IPS-15b (cell line): Measurements from ENCODE around the gene NPIPB2.
"Not testable (repeated sequence)": the region's sequence is repeated elsewhere in the genome, so short reads cannot be mapped to it uniquely, and the experiment has no call there.

Experiments used
- H3K27me3 ChIP-seq: one replicate; pipeline ENCODE4 v1.6.1; 2013; ENCODE audit warnings: low read length; ENCODE audit not compliant: control insufficient read depth, insufficient read depth
- H3K36me3 ChIP-seq: one replicate; pipeline ENCODE4 v1.6.1; 2013; ENCODE audit warnings: low read length; ENCODE audit not compliant: control insufficient read depth, insufficient read depth
- H3K4me1 ChIP-seq: one replicate; pipeline ENCODE4 v1.6.1; 2013; ENCODE audit warnings: mild to moderate bottlenecking, low read length; ENCODE audit not compliant: control insufficient read depth, insufficient read depth
- H3K4me3 ChIP-seq: one replicate; pipeline ENCODE4 v1.5.1; 2013; ENCODE audit warnings: low read depth, low read length
- H3K9ac ChIP-seq: one replicate; pipeline ENCODE4 v1.6.1; 2013; ENCODE audit warnings: low read depth, mild to moderate bottlenecking, low read length
- H3K9me3 ChIP-seq: one replicate; pipeline ENCODE4 v1.6.1; 2013; ENCODE audit warnings: mild to moderate bottlenecking, low read length; ENCODE audit not compliant: control insufficient read depth, insufficient read depth

Gene NPIPB2

DNA sequence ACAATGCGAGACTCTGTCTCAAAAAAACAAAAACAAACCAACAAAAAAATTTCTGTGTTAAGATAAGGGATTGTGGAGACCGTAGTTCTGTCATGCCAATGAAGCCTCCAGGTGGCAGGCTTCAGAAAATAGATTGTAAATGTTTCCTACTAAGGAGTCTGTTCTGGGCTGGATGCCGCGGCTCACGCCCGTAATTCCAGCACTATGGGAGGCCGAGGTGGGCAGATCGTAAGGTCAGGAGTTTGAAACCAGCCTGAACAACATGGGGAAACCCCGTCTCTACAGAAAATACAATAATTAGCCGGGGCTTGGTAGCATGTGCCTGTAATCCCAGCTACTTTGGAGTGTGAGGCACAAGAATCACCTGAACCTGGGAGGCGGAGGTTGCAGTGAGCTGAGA lies 30.3 kb upstream of the NPIPB2 start:
- Histone ChIP-seq H3K9me3 (no peaks in the 10 kb centered on the region), H3K27me3 (no peaks in the 10 kb centered on the region), H3K36me3 (no peaks in the 10 kb centered on the region), H3K9ac (no peak overlapping the region), H3K4me1 (no peaks in the 10 kb centered on the region), H3K4me3 (no peak overlapping the region)

GRCh38 chr16:11970292-11970691 lies 28.4 kb upstream of the NPIPB2 start:
- H3K4me1 ChIP-seq, H3K9ac ChIP-seq, H3K36me3 ChIP-seq, H3K9me3 ChIP-seq, H3K4me3 ChIP-seq, H3K27me3 ChIP-seq: not testable (repeated sequence)

DNA sequence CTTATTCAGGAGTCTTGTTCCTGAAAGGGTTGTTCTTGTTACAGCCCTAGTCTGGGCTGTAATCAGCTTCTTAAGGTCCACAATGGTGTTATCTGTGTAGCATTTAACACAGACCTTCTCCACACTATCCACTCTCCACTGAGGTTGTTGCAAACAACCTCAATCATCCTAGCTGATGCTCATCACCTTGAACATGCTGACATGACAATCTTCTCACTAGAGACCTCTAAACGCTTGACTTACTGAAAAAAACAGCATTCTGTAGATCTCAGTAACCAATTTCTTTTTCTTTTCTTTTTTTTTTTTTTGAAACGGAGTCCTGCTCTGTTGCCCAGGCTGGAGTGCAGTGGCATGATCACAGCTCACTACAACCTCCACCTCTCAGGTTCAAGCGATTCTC lies 26.7 kb upstream of the NPIPB2 start:
- Histone ChIP-seq H3K27me3 (no peaks in the 10 kb centered on the region), H3K9ac (no peak overlapping the region), H3K4me3 (no peak overlapping the region), H3K36me3 (no peaks in the 10 kb centered on the region), H3K4me1 (no peaks in the 10 kb centered on the region), H3K9me3 (no peaks in the 10 kb centered on the region)

DNA sequence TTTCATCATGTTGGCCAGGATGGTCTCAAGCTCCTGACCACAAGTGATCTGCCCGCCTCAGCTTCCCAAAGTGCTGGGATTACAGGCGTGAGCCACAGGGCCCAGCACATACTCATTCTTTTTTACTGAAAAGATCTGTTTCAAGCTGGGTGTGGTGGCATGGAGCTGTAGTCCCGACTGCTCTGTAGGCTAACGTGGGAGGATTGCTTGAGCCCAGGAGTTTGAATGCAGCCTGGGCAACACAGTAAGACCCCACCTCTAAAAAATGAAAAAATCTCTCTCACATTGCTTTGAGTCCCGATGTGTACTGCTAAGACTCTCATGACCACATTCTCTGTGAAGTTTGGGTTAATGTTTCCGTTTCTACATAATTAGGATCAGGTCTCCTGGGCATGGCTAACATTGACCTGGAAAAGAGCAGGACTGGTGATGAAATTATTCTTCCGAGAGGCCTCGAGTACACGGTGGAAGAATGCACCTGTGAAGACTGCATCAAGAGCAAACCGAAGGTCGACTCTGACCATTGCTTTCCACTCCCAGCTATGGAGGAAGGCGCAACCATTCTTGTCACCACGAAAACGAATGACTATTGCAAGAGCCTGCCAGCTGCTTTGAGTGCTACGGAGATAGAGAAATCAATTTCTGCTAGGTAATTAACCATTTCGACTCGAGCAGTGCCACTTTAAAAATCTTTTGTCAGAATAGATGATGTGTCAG lies 25.5 kb upstream of the NPIPB2 start:
- no peak overlapping the region for H3K4me3 ChIP-seq

DNA sequence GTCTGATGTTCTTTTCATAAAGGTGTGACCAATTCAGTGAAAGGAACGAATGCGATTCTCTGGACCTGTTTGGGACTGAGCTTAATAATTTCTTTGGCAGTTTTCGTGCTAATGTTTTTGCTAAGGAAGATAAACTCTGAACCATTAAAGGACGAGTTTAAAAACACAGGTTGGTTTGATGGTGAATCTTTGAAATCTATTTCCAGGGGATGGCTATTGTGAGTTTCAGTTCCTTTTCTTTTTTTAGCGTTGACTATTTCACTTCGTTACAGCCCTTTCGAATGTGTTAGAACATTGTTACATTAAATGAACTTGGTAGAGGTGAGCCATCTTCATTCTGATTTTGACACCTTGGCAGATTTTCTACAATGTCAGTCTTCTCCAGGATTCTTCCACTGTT lies 24.3 kb upstream of the NPIPB2 start:
- no peak overlapping the region for H3K4me3 ChIP-seq
- H3K27me3 ChIP-seq = no peaks in the 10 kb centered on the region
- no peaks in the 10 kb centered on the region for H3K9me3 ChIP-seq
- H3K4me1 ChIP-seq = no peaks in the 10 kb centered on the region
- no peak overlapping the region for H3K9ac ChIP-seq
- H3K36me3 ChIP-seq = no peaks in the 10 kb centered on the region

More for the DNA sequence above, 25.5 kb upstream of the NPIPB2 start:
- Histone ChIP-seq H3K36me3 (no peaks in the 10 kb centered on the region), H3K27me3 (no peaks in the 10 kb centered on the region), H3K9me3 (no peaks in the 10 kb centered on the region), H3K4me1 (no peaks in the 10 kb centered on the region), H3K9ac (no peak overlapping the region)

- H3K9me3 ChIP-seq = no peaks in the 10 kb centered on the region
- H3K36me3 ChIP-seq = no peaks in the 10 kb centered on the region
- H3K27me3 ChIP-seq = no peaks in the 10 kb centered on the region
- H3K9ac ChIP-seq = no peak within 1 kb of the TSS
- no peaks in the 10 kb centered on the region for H3K4me1 ChIP-seq
- no peak within 1 kb of the TSS for H3K4me3 ChIP-seq
Measured at GRCh38 chr16:11964761-11965551, 23.1 kb upstream of the NPIPB2 start, which contains the start of gene TNFRSF17. TNFRSF17 (plus strand) TSS chr16:11965210; CDS start chr16:11965325, 115 bp downstream.

DNA sequence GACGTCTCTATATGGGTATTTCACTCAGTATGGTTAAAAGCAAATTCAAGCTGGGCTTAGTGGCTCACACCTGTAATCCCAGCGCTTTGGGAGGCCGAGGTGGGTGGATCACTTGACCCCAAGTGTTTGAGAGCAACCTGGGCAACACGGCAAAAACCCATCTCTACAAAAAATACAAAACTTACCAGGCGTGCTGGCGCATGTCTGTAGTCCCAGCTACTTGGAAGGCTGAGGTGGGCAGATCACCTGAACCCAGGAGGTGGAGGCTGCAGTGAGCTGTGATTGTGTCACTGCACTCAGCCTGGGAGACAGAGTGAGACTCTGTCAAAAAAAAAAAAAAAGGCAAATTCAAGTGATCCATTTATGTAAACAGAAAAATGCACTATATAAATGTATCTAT lies 21.9 kb upstream of the NPIPB2 start:
- no peak overlapping the region for H3K9ac ChIP-seq
- H3K4me3 ChIP-seq = no peak overlapping the region
- no peaks in the 10 kb centered on the region for H3K9me3 ChIP-seq
- no peaks in the 10 kb centered on the region for H3K4me1 ChIP-seq
- H3K27me3 ChIP-seq = no peaks in the 10 kb centered on the region
- H3K36me3 ChIP-seq = no peaks in the 10 kb centered on the region

GRCh38 chr16:11962978-11963377 lies 21.1 kb upstream of the NPIPB2 start:
- not testable (repeated sequence) for H3K9me3 ChIP-seq, H3K27me3 ChIP-seq, H3K4me1 ChIP-seq, H3K4me3 ChIP-seq, H3K9ac ChIP-seq, H3K36me3 ChIP-seq

DNA sequence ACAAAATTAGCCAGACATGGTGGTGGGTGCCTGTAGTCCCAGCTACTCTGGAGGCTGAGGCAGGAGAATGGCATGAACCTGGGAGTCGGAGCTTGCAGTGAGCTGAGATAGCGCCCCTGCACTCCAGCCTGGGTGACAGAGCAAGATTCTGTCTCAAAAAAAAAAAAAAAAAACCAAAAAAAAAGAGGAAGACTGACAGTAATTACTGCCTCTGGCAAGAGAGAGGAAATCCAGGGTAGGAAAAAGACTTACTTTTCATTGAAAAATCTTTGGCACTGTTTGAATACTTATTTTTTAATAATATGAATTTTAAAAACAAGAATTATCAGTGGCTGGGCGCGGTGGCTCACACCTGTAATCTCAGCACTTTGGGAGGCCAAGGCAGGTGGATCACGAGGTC lies 20.6 kb upstream of the NPIPB2 start:
- not testable (repeated sequence) for H3K9me3 ChIP-seq, H3K27me3 ChIP-seq, H3K4me1 ChIP-seq, H3K4me3 ChIP-seq, H3K9ac ChIP-seq, H3K36me3 ChIP-seq

GRCh38 chr16:11957591-11958395 lies 15.9 kb upstream of the NPIPB2 start:
- H3K27me3 ChIP-seq = no peaks in the 10 kb centered on the region

GRCh38 chr16:11956558-11956957 lies 14.7 kb upstream of the NPIPB2 start:
- H3K36me3 ChIP-seq = no peaks in the 10 kb centered on the region
- no peaks in the 10 kb centered on the region for H3K4me1 ChIP-seq
- no peak overlapping the region for H3K4me3 ChIP-seq
- H3K9ac ChIP-seq = no peak overlapping the region
- H3K27me3 ChIP-seq = no peaks in the 10 kb centered on the region
- H3K9me3 ChIP-seq = no peaks in the 10 kb centered on the region

More at GRCh38 chr16:11957591-11958395, 15.9 kb upstream of the NPIPB2 start:
- Histone ChIP-seq H3K9ac (no peak overlapping the region), H3K4me3 (no peak overlapping the region), H3K4me1 (no peaks in the 10 kb centered on the region), H3K9me3 (no peaks in the 10 kb centered on the region), H3K36me3 (no peaks in the 10 kb centered on the region)
